Fibroblast of peridontal ligament (primary cell): ENCODE measurements around the gene ENDOV.
A peak's percentile ranks its signal among the peaks of the same experiment; 100 is the strongest.

ENCODE experiments used
- DNase-seq: peaks from one replicate; pipeline ENCODE4 v3.0.0-alpha.2; 2010; ENCODE audit errors: extremely low read depth

Gene ENDOV

DNA sequence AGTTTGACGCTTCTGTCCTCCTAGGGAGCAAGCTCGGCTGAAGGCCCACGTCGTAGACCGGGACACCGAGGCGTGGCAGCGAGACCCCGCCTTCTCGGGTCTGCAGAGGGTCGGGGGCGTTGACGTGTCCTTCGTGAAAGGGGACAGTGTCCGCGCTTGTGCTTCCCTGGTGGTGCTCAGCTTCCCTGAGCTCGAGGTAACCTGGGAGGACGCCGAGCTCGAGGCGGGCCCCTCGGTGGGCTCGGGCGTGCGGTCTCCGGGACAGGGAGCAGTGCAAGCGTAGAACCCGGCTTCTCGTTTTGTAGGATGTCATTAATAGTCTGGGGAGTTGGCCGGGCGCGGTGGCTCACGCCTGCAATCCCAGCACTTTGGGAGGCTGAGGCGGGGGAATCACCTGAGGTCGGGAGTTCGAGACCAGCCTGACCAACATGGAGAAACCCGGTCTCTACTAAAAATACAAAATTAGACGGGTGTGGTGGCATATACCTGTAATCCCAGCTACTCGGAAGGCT lies 715 bp downstream of the ENDOV start:
- DNase-seq, result no peak

DNA sequence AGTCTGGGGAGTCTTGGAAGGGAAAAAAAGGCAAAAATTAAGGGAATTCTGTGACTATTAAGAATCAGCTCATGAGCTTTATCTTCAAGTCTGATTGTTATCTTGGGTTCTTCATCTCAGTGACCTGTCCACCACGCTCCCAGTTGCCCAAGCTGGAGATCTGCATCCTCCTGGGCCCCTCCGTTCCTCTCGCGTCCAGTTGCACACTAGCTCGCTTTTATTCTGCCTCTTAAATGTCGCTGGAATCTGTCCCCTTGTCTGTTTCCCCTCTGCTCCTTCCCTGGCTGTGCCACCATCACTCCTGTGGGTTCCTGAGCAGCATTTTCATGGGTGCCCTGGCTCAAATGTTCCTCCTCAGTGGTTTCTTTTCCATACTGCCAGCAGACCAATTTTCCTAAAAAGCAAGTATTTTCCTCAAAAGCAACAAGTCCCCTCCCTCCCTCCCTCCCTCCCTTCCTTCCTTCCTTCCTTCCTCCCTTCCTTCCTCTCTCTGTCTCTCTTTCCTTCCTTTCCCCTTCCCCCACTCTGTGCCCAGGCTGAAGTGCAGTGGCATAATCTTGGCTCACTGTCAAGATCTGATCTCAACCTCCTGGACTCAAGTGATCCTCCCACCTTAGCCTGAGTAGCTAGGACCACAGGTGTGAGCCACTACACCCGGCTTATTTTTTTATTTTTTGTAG lies 1.4 kb downstream of the ENDOV start:
- DNase-seq, result no peak

DNA sequence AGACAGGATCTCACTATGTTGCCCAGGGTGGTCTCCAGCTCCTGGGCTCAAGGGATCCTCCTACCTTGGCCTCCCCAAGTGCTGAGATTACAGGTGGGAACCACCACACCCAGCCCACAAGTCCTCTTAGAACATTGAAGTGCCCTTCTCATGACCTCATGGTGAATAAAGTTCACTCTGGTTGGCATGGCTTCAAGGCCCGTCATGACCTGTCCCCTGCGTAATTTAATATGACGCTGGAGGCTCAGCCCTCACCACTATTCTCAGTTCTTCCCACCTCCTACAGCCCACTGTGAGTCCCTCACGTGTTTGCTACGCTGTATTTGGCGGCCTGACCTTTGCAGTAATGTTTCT lies 1.9 kb downstream of the ENDOV start:
- no peak for DNase-seq

DNA sequence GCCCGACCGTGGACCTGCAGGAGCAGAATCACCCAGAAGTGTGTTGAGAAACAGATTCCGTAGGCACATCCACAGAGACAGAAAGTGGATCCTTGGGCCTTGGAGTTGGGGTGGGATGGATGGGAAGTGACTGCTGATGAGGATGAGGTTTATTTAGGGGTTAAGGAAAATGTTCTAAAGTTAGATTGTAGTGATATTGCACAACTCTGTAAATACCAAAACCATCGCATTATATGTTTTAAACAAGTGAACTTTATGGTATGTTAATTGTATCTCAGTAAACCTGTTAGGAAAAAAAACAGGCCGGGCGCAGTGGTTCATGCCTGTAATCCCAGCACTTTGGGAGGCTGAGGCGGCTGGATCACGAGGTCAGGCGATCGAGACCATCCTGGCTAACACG lies 3.6 kb downstream of the ENDOV start:
- DNase-seq, result no peak

DNA sequence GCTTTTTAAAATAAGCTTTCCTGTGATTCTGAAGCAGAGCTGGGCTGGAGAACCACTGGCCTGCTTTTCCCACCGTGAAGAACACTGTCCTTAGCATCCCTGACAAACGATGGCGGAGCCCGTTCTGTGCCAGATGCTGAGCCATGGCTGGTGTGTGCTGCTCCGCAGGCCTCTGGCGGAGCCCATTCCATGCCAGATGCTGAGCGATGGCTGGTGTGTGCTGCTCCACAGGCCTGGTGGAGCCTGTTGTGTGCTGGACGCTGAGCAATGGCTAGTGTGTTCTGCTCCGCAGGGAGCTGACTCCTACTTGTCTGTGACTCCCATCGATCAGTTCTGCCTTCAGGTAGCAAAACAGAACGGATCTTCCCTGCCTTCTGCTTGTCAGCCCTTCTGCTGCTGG lies 4.3 kb downstream of the ENDOV start:
- no peak for DNase-seq

DNA sequence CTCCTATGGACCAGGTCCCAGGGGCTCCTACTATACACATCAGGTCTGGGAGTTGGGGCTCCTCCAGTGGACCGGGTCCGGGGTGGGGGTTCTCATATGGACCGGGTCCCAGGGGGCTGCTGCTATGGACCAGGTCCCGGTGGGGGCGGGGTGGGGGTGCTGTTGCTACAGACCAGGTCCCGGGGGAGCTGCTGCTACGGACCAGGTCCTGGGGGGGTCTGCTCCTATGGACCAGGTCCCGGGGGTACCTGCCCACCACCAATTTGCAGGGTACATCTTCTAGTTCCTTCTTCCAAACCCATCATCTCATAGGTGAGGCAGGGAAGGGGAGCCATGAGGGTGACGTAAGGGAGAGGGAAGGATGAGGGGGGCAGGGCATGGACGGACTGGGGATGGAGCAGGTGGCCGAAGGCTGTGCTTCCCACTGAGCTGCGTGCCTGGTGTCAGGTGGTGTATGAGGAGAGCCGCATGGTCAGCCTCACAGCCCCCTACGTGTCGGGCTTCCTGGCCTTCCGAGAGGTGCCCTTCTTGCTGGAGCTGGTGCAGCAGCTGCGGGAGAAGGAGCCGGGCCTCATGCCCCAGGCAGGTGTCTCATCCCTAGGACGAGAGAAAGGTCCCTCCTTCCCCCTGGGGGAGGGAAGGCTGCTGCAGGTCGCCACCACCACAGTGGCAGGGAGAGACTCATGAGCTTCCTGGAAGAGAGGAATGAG lies 6.6 kb downstream of the ENDOV start:
- DNase-seq, result no peak

DNA sequence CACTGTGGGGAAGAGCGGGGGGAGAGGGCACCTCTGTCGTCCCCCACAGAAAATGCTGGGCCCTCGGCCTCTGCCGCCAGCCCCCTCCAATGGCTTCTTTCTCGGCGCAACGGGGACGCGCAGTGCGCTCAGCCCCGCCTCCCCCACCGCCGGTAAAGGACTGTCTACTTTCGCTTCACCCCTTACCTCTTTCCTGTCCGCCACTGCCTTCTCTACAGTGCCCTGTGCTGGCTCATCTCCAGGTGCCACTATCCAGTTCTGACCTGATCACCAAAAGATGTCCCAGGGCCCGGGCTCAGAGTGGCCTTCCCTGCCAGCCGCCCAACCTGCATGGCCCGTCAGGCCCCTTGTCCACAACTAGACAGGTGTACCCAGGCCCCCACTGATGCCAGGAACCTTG lies 7.3 kb downstream of the ENDOV start:
- no peak for DNase-seq

DNA sequence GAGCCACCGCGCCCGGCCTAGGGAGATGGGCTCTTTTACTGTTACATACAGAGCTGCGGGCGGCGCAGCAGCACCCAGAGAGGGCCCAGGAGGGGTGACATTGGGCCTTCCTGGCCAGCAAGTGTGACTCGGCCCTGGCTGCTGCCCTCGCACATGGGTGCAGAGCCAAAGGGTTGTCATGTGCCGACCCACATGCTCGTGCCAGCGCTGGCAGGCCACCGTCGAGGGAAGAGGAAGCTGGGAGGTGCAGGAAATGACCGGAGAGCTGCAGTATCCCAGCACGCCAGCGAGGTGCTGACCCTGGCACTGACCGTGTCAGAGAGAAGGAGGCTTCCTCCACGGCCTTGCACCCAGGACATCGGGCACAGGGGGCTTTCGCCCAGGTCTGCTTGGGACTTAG lies 8.0 kb downstream of the ENDOV start:
- no peak for DNase-seq

DNA sequence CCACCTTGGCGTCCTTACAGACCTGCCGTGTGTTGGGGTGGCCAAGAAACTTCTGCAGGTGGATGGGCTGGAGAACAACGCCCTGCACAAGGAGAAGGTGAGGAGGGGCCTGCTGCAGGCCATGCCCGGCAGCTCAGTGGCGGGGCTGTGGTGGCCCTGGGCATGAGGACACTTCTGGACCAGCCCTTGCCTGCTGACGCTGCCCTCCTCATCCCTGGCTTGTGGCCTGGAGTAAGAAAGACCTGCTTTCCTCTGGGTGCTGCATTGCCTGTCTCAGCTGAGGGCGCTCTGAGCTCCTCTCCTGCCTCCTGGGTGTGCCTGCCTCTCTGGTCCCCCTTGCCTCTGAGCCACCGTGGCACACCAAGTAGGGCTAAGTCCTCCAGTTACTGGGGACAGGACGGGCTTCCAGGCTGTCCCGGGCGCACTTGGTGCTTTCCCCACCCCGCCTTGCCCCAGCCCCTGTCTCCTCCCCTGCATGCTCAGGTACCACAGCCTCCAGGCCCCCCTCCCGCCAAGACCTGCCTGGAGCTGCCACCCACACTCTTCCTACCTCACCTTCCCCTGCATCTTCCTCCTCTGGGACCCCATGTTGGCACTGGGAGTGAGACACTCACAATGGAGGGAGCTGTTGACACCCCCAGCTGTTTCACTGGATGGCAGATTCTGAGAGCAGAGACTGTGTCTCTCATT lies 8.7 kb downstream of the ENDOV start:
- DNase-seq, result no peak

DNA sequence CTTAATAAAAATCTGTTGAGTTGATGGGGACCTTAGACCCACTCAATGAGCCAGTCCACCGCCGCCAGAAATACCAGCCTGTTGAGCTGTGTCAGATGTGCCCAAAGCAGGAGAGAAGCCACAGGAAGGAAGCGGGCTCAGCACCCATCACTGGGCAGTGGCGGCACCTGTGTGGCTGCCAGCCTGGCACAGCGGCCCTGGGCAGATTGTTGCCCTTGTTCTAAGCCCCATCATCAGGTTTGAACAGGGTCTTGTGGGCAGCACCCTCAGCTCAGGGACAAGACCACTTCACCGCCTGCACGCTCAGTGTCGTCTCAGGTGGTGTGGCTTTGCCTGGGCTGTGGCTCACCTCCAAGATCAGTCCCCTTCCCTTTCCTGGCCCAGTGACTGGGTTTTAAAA lies 9.3 kb downstream of the ENDOV start:
- DNase-seq, result no peak

DNA sequence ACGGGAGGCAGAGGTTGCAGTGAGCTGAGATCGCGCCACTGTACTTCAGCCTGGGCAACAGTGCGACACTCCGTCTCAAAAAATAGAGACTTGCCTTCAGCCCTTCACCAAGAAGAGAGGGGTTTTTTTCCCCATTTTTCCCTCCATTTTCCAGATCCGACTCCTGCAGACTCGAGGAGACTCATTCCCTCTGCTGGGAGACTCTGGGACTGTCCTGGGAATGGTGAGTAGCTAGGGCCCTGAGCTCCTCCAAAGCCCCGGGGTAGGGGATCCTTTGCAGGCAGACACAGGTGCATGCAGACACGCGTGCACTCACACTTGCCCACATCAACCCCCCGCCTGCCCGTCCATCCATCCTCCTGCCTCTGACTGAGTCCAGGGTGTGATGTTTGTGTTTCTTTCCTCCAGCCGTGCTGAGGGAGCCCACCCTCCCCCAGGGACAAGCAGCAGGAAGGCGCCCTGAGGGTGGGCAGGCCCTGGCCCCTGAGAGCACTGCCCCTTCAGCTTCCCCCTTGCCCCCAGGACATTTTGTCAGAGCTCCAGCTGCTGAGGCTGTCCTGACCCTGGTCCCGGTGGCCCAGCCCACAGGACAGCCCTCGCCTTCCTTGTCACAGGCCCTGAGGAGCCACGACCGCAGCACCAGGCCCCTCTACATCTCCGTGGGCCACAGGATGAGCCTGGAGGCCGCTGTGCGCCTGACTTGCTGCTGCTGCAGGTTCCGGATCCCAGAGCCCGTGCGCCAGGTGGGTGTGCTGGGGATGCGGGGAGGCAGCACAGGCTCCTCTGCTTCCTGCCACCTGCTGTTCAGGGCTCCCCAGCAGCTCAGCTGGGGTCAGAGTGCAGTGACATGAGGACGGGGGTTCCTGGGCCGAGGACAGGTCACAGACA lies 10.2 kb downstream of the ENDOV start:
- DNase-seq, result no peak

DNA sequence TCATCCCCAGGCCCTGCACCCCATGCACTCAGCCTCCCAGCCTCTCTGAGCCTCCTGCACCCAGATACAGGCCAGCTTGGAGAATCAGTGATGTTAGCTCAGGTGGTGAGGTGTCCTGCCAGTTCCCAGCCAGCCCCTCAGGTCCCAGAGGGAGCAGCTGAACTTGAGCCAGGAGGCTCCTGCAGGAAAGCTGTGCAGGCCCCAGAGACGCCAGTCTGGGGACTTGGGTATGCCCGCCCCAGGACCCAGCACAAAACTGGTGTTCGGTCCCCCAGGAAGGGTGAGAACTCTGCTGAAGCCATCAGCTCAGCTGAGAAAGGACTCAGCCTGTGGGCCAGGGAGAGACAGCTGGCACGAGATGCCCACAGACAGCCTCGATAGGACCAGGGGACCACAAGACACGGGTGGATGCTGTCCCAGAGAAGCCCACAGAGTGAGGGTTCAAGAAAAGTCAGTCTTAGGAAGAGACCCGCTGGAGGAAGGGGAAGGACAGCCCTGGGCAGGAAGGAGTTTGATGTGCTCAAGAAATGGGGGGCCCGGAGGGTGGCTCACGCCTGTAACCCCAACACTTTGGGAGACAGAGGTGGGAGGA lies 11.0 kb downstream of the ENDOV start:
- no peak for DNase-seq

DNA sequence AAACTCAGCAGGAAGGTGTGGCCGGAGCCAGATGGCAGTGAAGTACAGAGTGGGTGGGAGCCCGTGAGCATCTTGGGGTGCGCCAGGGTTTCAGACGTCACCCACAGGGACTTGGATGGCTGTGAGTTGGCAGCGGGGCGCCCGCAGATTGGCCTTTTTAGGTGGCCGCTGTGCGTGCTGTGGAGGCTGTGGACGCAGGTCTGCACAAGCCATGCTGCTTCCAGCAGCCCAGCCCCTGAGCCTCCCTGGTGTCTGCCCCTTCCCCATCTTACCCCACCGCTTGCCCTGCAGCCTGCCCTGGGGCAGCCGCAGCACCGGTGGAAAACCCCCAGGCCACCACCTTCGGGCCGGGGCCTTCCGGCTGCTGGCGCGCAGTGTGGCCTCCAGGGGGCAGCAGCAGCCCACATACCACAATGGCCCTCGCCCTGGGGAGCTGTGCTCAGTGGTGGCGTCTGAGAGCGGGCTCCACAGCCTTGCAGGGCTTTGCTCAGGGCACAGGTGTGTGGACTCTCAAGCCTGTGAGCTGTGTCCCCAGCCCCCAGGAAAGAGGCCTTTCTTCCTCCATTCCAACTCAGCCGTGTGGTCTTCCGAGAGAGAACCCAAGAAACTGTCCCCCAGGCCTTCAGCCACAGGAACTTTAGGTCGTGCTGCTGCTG lies 11.8 kb downstream of the ENDOV start:
- peak; percentile 45 for DNase-seq

DNA sequence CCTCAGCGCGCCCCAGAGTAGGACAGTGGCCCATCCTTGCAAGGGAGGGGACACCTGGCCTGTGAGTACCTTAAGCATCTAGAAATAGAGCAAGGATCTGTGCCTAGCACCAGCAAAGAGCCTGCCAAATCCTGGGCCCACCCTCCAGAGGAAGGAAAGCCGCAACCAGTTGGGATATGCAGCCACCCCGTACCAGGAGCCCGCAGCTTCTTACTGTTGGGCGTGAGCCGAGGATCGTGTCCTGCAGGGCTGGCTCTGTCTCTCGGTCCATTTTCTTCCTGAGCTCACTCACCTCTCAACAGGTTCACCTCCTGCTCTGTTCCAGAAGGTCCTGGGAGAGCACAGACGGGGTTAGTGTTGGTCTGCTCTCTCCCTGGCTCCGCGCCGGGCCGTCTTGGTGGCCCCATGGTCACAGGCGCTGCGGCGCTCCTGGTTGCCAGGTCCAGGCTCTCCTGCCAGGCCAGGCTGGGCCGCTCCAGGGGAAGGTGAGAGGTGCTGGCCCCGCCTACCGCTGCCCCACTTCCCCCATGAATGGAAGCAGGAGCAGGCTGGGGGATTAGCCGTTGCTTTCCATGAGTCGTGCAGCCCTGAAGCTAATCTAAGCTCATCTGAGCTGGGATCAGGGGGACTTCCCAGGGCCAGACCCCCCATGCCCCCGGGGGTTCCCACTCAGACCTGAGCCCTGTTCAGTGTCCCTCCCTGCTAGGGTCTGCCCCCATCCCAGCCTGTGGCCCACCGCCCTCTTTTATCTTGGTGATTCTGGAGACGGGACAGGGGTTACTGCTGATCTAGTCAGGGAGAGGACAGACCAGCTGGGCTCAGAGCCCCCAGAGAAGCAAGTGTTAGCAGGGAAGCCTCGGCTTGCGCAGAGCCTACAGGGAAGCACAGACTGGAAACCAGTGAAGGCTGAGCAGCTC lies 12.7 kb downstream of the ENDOV start:
- no peak for DNase-seq

DNA sequence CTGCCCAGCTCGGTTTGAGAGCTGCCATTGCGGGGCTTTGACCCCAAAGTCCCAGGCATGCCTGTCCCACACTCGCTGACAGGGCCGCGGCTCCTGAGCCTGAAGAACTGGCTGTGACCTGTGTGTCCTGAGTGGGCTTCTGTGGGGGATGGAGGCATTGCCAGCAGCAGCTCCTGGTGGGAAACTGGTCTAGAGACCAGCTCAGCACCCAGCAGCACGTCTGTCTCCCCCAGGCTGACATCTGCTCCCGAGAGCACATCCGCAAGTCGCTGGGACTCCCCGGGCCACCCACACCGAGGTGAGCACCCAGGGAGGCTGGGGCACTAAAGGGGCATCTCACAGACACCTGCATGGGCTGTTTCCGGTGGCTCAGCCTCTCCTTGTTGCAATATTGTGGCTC lies 13.4 kb downstream of the ENDOV start:
- no peak for DNase-seq

DNA sequence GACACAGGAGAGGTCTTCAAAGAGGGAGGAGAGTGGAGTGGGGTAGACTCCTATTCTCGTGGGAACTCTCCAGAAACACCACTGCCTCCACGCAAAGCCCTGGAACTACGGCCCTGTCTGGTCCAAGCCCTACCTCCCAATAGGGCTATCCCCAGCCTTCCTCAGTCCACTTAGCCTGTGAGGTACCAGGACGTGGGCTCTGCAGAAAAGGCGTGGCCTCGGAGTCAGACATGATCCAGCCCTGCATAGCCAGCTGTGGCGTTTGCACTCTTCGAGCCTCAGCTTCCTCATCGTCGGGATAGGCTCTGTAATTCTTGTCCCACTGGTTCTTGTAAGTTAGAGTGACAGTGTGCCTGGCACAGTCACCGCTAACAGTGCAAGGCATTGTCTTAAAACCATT lies 13.8 kb downstream of the ENDOV start:
- DNase-seq, result no peak

DNA sequence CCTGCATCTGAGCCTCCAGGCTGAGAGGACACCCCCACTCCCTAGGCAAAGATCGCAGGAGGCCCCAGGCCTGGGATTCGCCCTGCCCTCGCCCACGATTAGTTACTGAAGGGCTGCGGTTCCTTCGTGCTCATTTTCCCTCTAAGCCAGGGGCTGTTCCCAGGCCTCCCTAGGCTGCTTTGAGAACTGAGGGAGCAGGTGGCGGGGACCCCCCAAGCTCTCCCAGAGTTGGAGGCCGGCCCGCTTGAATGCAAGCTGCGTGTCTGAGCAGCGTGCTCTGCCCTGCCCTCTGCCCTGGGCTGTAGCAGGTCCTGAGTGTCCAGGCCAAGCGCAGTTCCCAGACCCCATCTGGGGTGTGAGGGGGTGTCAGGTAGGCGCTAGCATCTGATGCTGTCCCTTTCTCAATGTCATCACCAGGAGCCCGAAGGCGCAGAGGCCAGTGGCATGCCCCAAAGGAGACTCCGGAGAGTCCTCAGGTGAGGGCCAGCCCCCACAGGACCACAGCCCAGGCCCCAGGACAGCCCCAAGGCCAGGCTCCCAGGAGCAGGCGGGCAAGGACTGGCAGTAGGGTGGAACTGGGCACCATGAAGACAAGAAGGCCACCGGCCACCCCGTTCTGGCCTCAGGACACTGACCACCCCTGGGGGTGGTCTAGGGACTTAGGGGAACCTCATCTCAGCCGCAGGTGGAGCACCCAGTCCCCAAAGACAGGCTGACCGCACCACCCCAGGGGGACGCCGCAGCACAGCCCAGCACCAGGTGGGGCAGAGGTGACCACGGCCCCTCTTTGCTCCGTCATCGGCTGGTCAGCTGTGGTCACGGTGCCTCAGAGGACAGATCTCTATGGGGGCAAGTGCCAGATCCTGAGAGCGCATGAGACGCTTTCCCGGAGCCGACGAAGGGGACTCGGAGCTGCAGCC lies 14.6 kb downstream of the ENDOV start:
- DNase-seq, result no peak

DNA sequence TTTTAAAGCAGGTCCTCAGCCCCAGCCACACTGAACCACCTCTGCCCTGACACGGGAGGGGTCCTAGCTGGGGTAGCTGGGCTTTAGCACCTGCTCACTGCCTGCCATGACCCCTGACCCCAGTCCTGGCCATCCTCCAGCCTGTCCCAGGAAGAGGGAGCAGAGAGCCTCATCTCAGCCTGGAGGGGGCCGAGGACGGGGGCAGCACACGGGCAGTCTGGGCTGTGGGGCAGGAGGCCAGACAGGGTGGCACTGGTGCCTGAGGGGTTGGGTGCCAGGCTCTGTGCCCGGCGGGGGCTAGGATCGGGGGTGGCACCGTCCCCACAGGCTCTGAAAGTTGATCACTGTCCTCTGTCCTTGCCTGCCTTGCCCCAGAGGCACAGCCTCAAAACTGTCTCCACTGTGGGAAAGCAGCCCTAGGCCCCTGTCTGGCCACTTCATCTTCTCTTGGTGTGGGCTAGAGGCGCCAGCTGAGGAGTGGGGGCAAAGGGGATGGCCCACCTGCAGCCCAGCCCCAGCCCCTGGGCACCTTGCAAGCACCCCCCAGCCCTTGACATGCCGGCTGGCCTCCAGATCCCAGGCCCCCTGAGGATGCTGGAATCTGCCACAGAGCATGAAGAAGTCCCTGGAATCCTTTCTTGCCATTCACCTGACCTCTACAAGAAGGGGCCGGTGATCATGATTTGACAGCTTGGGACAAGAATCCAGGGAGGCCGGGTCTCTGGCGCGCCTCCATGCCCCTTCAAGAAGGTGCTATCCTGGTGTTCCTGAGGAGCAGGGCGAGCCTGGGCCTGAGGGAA lies 15.7 kb downstream of the ENDOV start:
- DNase-seq, result no peak
